A549 (cell line): ENCODE results near the gene KIAA0825.

Experiments used
- HDAC2 ChIP-seq: fragments of 200-600 bp; sonication (generic); IDR thresholded peaks from 2 replicates; pipeline ENCODE4 v1.6.1; 2016
- JUN ChIP-seq, 2 experiments: fragments of >200 bp; sonication (Bioruptor Twin); formaldehyde crosslinking; IDR thresholded peaks; 2 replicates in 1 of 2; 3 replicates in 1 of 2; pipeline ENCODE4 v1.6.1; 2016 to 2017
- MYC ChIP-seq: IDR thresholded peaks from 2 replicates; pipeline ENCODE4 v1.6.1; 2012; ENCODE audit warnings: mild to moderate bottlenecking, inconsistent platforms, low read length, improper control_type of control experiment, borderline replicate concordance
- NR3C1 ChIP-seq: fragments of >200 bp; sonication (Bioruptor Twin); formaldehyde crosslinking; IDR thresholded peaks from 3 replicates; pipeline ENCODE4 v1.6.1; 2017
- RARB ChIP-seq: fragments of 250-450 bp; sonication (Bioruptor Pico); IDR thresholded peaks from 2 replicates; pipeline ENCODE4 v1.8.0; 2021; ENCODE audit warnings: mild to moderate bottlenecking, moderate library complexity
- SMC3 ChIP-seq: fragments of >200 bp; sonication (Bioruptor Twin); formaldehyde crosslinking; IDR thresholded peaks from 3 replicates; pipeline ENCODE4 v1.6.1; 2018; ENCODE audit warnings: inconsistent platforms

DNA sequence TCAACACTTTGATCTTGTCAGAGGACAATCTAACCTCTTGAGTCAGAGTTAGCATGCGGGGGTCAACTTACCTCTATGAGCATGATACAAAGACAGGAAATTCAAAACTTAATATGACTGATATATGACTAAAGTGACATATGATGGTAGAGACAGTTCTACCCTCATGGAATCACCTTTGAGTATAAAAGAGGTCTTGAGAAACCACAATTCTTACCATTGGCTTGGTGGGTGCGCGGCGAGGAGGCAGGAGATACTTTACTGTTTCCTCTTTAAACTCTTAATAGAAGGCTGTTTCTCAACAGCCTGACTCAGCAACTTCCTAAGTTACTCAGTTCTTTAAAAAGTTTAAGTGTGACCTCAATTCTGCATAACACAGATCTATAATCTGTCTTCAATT lies 372.8 kb downstream of the KIAA0825 start:
- no peak for TF ChIP-seq HDAC2
- TF ChIP-seq NR3C1 = no peak
- TF ChIP-seq RARB (CRISPR knock-in tag) = no peak
- no peak for TF ChIP-seq MYC
- no peak for TF ChIP-seq SMC3
- TF ChIP-seq JUN (IDR thresholded peaks at IDR 0.05) = no peak
